ENCODE data around the gene MORN1.

Gene MORN1

DNA sequence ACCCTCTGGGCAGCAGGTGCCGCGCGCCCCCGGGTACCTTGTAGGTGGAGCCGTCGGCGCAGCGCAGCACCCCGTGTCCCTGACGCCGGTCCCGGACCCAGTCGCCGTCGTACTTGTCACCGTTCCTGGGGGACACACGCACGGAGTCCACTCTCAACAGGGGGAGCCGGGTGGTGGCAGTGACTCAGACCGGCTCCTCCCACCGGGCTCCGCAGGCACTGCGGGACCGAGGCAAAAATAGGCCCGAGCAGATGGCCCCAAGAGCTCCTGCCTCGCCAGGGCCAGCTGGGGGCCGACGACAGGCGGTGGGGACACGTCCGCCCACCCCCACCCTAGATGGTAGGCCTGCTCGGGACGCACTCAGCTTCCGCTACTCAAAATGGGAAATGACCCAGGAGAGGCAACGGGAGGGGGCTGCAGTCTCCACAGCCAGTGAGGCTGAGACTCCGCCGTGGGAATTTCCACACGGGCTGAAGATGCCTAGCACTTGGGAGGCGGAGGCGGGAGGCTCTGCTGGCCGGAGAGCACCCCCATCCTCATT lies 6.3 kb downstream of the MORN1 start:
- no peak for DNase-seq

DNA sequence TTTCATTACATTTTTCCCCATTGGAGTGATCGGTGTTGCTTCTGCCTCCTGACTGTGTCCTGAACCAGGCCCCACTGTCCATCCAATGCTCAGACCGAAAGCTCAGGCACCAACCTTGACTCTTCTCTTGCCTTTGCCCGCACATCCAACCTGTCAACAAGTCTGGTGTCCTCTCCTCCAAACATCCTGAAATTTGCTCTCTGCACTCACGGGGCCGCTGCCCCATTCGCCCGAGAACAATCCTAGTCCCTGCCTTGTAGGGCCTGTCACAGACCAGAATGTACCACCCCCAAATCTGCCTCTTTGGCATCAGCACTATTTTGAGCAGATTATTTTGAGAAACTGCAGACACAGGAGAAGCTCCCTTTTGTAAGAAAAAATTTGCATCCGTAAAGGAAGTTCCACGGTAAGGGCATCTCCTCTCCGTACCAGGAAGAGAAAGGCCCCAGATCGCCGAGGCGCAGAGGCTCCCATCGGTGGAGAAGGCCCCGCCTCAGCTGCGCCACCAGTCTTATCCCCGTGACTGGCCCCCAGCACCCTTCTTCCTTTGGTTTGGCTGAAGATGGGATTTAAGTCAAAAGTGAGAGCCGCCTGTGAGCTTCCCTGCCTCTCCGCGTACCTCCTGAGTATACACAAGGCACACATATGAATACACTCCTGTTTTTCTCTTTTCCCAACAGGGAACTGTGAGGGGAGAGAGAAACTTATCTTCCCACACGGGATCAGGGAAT lies 7.1 kb downstream of the MORN1 start:
- DNase-seq, result no peak

DNA sequence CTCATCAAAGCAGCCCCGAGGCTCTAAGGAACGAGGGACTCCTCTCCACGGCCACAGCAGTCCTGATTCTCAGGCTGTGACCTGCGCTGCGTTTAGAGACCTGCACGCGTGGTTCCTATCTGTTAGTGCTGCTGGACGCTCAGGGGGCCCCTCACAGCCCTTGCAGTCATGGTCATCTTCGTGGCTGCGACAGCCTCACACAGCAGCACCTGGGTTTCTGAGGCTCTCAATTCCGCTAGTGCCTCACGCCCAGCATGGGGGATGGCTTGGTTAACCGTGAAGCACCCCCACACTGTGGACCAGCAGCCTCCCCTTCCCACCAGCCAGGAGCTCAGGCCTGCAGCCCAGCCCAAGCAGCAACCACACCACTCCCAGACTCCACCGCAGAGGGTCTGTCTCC lies 7.8 kb downstream of the MORN1 start:
- DNase-seq, result no peak

DNA sequence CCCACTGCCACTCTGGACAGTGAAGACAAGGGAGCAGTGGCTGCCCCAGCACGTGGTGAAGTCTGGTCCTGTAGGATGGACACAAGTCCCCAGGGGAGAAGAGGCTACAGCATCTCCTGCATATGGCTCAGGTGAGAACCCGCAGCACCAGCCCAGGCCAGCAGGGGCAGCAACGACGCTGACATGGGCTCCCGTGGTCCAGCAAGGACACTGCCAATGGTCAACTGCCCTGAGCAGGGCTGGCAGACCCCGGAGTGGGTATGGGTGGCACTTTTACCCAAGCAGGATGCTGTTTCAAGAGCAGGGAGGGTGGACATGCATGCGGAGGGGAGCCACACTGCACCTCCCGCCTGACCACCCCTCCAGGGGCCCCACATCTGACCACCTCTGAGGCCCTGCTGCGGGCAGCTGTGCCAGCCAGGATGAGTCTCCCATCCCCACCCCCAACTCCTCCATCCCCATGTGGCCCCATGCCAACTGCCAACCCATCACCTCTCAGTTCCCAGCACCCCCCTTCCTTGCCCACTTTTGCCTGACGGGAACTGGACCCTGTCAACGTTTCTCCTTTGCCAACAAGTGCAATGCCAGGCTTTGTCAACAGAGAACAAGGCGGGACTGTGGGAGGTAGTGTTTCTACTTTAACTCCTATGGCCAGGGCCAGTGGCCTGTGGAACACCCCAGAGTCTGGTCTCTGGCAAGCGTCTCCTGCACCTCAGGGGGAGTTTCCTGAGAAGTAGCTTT lies 8.6 kb downstream of the MORN1 start:
- no peak for DNase-seq

DNA sequence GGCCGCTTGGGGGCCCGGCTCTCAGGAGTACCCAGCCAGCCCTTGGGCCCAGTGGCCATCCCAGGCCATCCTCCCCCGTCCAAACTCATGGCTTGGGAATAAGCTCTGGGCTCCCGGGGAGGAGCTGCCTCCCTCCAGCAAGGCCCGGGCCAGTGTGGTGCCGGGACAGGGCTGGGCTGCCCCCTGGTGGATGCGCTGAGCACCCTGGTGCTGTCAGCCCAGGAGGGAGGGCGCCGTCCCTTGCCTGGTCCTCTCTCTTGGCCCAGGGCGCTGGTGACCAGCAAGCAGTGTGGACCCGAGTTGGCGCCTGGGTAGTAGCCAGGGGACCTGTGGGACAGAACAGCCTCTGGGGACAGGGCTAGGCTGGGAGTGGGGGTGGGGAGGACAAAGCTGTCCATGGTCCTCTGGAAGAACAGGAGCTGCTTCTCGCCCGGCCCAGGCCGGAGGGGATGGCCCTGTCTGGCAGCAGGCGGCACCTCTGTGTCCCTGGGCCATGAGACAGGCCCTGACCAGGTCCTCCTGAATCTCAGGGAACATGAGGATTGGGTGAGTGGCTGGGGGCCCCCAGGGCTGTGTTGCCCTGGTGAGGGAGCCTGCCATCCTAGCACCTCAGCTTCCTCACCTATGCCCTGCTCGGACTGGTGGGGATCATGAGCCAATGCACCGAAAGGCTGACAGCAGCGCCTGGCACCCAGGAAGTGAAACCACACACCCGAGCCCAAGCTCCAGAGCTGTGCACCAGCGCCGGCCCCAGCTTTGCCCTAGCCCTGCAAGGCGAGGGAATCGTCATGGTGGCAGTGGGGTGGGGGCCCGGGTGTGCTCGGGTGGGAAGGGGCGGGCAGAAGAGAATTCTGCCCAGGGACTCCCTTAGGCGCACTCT lies 9.4 kb downstream of the MORN1 start:
- DNase-seq, result peak; percentile 26 to 49

DNA sequence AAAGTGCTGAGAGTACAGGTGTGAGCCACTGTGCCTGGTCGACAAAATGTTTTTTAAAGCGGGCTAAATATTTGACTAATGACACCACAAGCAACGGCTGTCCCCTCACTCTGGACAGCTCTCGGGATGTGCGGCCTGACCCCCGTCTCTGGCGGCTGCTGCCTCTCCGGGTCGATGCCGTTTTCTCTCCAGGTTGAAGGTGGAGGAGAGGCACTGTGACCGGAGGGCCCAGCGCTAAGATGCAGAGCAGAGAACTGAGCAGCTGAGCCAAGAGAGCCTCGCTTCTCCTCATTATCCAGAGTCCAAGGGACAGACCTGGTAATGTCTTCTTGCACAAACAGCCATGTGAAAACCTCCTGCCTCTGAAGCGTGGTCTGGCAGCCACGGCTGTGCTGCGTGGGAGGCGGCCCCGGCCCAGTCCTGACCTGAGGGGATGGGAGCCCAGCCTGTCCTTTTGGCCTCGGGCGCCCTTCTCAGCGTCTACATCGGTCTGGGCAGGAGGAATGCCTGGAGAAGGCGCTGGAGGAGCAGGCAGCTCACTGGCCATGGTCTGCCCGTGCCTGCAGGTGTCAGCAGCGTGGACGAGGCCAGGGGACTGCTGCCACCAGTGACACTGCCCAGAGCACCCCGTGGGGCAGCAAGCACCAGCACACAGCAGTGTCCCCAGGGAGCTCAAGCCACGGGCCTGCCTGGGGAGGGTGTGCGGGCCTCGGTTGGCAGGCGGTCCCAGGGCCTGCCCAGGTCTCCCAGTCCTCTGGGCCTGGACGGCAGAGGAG lies 10.3 kb downstream of the MORN1 start:
- DNase-seq, result no peak

DNA sequence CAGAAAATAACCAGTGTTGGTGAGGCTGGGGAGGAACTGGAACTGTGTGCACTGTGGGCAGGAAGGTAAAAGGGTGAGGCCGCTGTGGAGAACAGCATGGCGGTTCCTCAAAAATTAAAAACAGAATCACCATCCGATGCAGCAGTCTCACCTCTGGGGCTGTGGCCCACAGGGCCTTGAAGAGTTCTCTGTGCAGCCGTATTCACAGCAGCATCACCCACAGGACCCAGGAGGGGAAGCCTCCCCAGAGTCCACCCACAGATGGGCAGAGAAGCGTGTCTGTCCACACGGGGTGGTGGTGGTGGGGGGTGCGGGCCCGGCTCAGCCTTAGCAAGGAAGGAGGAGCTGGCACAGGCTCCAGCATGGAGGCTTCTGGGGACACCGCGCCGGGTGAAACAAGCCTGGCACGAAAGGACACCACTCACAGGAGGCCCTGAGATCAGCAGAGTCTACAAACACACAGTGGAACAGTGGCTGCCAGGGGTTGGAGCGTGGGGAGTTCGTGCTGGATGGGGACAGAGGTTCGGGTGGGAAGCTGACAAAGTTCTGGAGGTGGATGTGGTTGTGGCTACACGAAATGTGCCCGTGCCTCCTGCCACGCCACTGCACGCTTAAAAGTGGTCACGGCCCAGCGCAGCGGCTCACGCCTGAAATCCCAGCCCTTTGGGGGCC lies 11.5 kb downstream of the MORN1 start:
- DNase-seq, result no peak

DNA sequence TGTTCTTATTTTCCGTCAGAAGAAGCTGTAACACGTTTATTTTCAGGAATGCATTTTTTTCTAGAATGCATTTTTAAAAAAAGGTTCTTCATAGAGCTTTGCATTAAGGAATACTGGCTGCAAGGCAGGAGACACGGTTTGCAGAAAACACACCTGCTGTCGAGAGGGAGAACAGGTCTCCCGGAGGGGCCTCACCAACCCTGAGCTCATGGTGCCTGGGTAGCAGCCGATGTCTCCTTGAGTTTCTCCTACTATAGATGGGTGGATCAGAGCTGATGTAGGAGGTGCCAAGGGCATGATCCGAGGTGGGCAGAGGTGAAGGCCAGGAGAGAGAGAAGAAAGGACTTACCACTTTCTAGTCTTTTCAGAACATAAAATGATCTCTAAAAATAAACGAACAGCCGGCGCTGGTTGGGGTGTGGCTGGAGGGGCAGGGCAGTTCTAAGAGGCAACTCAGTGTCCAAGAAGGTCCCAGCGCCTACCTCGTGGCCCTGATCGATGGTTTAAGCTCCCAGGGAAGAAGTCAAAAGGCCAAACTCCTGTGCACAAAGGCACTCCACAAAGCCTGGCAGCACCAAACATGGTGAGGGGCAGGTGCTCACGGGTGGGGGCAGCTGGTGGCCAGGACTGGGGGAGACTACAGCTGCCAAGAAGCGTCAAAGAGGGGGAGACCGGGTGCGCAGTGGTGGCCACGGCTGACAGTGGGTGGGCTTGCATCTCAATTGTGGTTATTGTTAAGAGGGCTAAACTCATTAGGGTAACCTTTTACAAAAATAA lies 12.2 kb downstream of the MORN1 start:
- no peak for DNase-seq

DNA sequence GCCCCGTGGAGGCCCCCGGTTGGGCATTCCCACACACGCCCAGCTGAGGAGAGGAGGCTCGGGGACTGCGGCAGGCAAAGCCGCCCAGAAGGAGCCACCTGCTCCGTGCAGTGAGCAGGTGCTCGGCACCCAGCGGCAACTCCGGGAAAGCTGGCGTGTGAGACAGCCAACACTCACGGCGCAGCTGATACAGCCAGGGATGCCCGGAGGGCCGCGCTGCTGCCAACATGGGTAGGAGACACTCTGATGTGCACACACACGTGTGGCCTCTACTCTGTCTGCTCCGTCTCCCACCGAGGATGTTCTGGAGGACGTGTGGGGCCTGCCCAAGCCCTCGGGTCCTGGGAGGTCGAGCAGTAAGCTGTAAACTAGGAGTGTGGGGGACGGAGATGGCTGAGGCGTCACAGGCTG lies 12.9 kb downstream of the MORN1 start:
- no peak for DNase-seq

DNA sequence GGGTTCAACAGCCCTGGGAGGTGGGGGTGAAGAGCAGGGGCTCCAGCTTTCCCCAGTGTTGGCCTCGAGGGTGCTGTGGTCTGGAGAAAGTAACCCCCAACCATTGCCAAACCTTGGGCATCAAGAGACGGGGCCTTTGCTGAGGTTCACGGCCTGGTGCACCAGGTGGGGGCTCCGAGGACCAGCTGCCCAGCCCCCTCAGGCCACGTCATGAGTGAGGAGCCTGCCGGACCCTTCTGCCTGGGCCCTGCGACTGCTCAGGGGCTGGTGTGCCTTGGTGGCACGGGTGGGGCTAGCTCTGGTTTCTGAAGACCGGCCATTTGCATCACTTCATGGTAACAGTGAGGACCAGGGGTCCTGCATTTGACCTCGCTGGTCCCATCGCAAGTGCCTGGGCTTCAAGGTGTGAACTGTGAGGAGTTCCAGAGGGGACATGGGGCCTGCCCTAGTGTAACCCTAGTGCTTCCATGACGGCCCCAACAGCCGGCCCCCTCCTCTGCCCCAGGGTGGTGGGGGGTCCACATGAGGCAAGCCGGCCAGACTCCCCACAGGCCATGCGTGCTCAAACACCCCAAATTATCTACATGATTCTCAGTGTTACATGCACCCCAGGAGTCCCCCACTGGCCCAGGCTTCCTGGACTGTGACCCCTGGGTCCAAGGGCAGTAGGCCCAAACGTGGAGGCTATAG lies 13.5 kb downstream of the MORN1 start:
- DNase-seq, result no peak

DNA sequence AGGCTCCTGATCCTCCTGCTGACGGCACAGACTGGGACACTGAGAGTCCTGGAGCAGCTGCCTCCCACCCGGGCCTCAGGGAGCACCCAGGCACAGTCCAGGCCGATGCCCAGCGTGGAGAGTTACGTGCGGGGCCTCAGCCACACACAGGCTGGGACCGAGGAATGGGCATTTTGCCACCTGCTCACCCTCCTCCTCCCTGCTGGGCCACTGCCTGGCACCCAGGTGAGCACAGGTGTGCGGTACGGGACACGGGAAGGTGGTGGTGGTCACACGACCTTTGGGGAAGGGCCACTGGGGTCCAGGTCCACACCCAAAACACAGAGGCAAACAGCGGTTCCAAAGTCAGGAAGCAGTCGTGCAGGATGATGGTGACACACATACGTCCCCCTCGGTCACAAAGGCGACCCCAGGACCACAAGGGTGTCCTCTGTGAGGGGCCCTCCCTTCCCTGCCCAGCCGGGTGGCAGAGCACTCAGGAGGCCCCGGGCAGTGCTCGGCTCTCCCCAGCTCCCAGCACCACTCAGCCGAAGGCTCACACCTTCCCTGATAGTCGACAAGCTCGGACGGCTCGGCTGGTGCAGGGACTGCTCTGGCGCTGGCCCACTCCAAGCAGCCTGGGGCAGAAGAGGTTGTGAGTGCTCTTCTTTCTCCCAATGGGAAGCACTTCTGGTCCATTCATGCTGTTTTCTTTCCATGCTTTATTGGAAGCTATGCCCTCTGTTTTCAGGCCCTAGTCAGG lies 14.3 kb downstream of the MORN1 start:
- no peak for DNase-seq

DNA sequence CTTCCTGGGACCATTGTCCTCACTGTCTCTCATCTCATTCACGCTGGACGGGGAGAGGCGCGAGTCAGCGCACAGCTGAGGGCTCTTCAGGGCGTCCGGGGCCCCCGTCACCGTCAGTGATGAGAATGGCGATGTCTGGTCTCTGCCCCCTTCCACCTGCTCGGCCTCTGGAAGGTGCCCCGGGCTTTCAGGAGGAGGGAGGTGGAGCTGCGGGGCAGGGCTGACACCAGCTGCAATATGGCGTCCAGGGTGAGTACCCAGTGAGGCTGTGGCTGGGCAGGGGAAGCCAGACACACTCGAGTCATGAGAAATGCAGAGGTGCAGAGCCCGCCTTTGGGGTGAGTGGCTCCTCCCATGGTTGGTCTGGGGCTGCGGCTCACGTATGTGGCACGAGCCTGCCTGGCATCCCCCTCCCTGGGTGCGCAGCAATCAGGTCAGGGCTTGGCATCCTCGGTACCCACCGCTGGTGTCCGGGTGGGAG lies 15.1 kb downstream of the MORN1 start:
- no peak for DNase-seq

DNA sequence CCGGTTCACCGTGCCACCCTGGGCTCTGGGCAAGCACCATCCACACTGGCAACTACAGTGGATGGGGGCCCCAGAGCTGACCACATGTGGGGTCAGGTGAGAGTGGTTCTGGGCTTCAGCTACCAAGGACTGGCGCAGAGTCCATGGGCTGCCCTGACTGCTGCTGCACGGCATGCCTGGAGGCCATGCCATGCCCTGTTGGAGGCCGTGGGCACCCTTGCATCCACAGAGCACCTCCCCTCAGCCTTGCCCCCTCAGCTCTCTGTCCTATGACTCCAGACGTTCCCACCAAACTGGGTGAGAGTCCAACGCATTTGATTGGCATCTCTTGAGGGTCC lies 15.5 kb downstream of the MORN1 start:
- no peak for DNase-seq

DNA sequence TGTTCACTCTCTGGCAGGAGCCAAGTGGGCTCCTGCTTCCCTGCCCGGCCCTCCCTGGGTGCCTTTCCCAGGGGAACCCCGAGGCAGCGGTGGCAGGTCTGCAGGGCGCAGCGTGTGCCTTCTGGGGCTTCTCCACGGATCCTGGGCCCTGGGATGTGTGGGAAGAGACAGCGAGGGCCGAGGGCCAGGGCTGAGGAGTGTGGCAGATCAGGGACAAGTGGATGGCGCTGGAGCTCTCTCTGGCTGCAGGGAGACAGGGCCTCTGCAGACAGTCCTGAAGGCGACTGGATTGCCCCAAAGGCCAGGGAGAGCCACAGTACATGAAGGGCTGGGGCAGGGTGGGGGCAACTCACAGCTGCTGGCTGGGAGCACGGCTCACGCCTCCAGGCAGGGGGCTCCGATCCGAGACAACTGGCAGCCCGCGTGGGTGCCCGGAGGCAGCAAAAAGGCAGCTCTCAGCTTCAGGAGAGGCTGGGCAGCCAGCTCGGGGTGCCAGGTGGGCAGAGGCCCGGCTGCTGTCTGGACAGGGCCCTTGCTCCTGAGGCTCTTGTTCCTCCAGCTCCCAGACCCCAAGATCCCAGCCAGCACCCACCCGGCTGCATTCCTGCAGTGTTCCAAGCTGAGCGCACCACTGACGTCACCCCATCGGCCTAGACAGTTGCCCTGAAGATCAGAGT lies 16.0 kb downstream of the MORN1 start:
- DNase-seq, result no peak

DNA sequence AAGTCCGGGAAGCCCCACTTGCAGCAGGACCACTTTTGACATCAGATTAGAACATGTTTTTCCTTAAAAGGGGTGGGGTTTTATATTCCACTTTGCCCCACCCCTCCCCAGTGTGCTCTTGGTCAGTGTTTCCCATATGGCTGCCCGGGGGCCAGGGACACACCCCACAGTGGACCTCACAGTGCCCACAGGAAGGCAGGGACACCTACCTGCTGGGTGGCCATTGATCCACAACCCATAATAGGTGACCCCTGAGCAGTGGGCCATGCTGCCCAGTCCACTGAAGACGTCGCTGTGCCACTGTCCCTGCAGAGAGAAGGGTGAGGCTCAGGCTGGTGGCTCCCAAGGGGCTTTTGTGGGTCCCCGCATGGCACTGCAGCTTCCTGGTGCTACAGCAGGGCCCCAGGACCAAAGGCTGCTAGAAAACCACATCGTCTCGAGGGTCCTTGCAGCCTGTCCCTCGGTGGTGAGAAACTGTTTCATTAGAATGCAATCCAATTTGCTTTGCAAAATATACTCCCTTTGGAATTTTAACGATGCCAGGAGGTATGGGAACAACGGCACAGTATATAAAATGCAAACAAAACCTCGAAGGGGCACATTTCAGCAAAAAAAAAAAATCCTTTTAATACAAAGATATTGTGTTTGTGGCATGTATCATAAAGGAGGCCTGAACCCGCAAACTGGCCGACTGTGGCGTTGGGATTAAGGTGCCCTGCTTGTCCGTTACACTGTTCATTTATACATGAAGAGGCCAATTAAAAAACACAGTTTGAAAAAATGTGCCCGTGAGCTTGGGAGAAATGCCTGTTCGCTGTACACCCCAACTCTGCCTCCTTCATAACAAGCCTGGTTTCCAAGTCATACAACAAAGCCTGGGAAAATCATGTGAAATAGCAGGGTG lies 16.9 kb downstream of the MORN1 start:
- no peak for DNase-seq

DNA sequence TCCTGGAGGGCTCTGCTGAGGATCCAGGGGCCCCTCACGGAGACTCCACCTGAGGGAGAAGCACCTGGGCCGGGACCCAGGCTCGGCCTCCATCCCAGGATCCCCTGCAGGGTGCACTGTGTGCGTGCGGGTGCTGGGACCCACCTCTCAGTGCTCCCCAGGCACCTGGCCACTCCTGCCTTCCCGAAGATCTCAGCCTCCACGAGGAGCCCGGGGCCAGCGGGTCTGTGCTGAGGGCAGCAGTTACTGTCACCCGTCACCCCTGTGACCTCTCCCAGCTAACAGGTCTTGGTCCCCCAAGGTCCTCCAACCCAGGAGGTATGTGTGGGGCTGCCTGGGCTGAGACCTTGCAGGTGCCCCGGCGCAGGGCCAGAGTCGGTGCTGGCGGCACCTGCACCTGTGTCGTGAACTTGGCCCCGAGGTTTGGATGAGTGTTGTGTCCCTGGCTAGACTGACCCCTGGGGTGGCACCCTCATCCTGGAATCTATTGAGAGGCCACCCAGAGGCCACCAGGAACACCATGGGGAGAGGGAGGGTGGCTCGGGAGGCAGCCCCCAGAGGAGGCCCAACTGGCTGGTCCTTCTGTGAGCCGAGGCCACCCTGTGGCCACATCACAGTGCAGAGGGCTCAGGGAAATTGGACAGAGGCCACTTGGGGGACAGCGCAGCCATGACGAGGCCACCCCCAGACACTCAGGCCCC lies 17.7 kb downstream of the MORN1 start:
- no peak for DNase-seq
